ENCODE data around the gene SFXN4. TPM values are rescaled to one million over a fixed set of nuclear protein-coding genes. Genes with fewer than 3 reads are reported as not detected.

SFXN4 gene
- total and polyA plus RNA-seq, 9 of the 15 experiments (the other 6 are each of a cell fraction or from before 2014, with no cell fraction given) = 40.1 to 97.8 (median 54.5) TPM

DNA sequence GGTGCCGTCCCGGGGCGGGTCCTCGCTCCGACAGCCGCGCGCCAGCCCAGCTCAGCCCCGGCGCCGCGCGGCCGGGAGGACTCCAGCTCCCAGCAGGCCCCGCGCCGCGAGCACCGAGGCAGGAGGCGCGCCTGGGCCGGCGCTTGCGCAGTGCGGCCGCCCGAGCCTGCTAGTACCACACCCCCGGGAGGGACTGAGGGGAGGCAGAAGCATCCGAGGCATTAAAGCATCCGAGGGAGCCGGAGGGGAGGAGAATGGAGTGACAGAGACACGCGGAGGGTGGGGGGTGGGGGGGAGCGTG is 41.8 kb upstream of the SFXN4 start, which contains the start of gene GRK5:
TSS of gene GRK5 (plus strand) at position 206 of the 301 bp plus-strand sequence. CDS start 347 bp downstream, outside the sequence.
- Histone ChIP-seq H3K27ac (ENCODE audit: extremely low read depth, low read depth, low read length) (peak within 1 kb of the TSS; percentile 80), H3K9me3 (replicated peaks; ENCODE audit: control insufficient read depth, insufficient read depth, low read depth, low read length) (no peaks in the 10 kb centered on the region), H3K27me3 (ENCODE audit: control insufficient read depth in 2 of 2, insufficient read depth in 2 of 2, low read length in 2 of 2) (no peaks in the 10 kb centered on the region), H2AFZ (ENCODE audit: low read depth, low read length) (peak within 1 kb of the TSS; percentile 90), H3K4me3 (peak within 1 kb of the TSS; percentile 71), H3K36me3 (ENCODE audit: control insufficient read depth, insufficient read depth, low read length) (no peaks in the 10 kb centered on the region), H3K9ac (ENCODE audit: insufficient read depth in 1 of 2, low read depth in 2 of 2, low read length in 2 of 2) (peak within 1 kb of the TSS; percentile 64 to 91), H3K9me1 (ENCODE audit: control insufficient read depth, insufficient read depth, low read length) (no peaks in the 10 kb centered on the region), H4K20me1 (replicated peaks; ENCODE audit: control insufficient read depth, insufficient read depth, low read length) (no peaks in the 10 kb centered on the region), H3K4me2 (ENCODE audit: insufficient read depth, low read length) (peak within 1 kb of the TSS; percentile 73), H3K79me2 (ENCODE audit: control insufficient read depth, insufficient read depth, low read length) (no peaks in the 10 kb centered on the region), H3K4me1 (replicated peaks in 1 of 2; ENCODE audit: control insufficient read depth in 2 of 2, insufficient read depth in 2 of 2, low read length in 2 of 2) (peaks cover 8 to 21% of the 10 kb centered on the region in 2 experiments)
- ChIA-PET CTCF (ENCODE audit: low intra/inter-chr PET ratio) (interaction anchor here (0.9 to 1.0 kb wide), 2 partner anchors 209 to 237 kb away, joined by 3 to 4 read pairs; no protein-coding TSS in a partner anchor), POLR2A (interaction anchor here (0.6 to 0.9 kb wide), 4 partner anchors 44 to 512 kb away, joined by 3 read pairs; no protein-coding TSS in a partner anchor)
- peak; percentile 89 to 93 (median 92) for DNase-seq (ENCODE audit: extremely low read depth in 1 of 4, low spot score in 3 of 4)
- BruUV-seq (replicated peaks) = no TSS peak
- FAIRE-seq = peak; percentile 49
- ATAC-seq = peak; percentile 97
- in situ Hi-C loops (cut with MboI) = no loop called here
- intact Hi-C loops (cut with micrococcal nuclease) = loop anchor here (2.0 to 5.0 kb wide), 4 partner anchors 91 to 335 kb away; partner anchors contain the start of gene RGS10
- WGBS (ENCODE audit: insufficient coverage, low coverage, missing lambda C conversion rate) = no CpG with 5 or more reads among the region's 34 CpGs
- peak; percentile 78 for TF ChIP-seq RBFOX2 (IDR thresholded peaks at IDR 0.05; ENCODE audit: low read depth, low read length)
- no peak for TF ChIP-seq GATAD2B (IDR thresholded peaks at IDR 0.05; ENCODE audit: borderline replicate concordance)
- TF ChIP-seq, protein P1, sequence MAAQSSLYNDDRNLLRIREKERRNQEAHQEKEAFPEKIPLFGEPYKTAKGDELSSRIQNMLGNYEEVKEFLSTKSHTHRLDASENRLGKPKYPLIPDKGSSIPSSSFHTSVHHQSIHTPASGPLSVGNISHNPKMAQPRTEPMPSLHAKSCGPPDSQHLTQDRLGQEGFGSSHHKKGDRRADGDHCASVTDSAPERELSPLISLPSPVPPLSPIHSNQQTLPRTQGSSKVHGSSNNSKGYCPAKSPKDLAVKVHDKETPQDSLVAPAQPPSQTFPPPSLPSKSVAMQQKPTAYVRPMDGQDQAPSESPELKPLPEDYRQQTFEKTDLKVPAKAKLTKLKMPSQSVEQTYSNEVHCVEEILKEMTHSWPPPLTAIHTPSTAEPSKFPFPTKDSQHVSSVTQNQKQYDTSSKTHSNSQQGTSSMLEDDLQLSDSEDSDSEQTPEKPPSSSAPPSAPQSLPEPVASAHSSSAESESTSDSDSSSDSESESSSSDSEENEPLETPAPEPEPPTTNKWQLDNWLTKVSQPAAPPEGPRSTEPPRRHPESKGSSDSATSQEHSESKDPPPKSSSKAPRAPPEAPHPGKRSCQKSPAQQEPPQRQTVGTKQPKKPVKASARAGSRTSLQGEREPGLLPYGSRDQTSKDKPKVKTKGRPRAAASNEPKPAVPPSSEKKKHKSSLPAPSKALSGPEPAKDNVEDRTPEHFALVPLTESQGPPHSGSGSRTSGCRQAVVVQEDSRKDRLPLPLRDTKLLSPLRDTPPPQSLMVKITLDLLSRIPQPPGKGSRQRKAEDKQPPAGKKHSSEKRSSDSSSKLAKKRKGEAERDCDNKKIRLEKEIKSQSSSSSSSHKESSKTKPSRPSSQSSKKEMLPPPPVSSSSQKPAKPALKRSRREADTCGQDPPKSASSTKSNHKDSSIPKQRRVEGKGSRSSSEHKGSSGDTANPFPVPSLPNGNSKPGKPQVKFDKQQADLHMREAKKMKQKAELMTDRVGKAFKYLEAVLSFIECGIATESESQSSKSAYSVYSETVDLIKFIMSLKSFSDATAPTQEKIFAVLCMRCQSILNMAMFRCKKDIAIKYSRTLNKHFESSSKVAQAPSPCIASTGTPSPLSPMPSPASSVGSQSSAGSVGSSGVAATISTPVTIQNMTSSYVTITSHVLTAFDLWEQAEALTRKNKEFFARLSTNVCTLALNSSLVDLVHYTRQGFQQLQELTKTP (IDR thresholded peaks at IDR 0.05; ENCODE audit: low read depth in 1 of 2, partially characterized antibody in 2 of 2) = no peak
- TF ChIP-seq NRF1 (conservative IDR thresholded peaks at IDR 0.05 in 1 of 2, IDR thresholded peaks at IDR 0.05 in 1 of 2) = peak; percentile 91 to 93
- TF ChIP-seq ZNF263 (CRISPR knock-in tag; IDR thresholded peaks at IDR 0.05; ENCODE audit: borderline replicate concordance) = peak; percentile 76
- TF ChIP-seq, protein P2, sequence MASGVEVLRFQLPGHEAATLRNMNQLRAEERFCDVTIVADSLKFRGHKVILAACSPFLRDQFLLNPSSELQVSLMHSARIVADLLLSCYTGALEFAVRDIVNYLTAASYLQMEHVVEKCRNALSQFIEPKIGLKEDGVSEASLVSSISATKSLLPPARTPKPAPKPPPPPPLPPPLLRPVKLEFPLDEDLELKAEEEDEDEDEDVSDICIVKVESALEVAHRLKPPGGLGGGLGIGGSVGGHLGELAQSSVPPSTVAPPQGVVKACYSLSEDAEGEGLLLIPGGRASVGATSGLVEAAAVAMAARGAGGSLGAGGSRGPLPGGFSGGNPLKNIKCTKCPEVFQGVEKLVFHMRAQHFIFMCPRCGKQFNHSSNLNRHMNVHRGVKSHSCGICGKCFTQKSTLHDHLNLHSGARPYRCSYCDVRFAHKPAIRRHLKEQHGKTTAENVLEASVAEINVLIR (CRISPR knock-in tag; IDR thresholded peaks at IDR 0.05) = no peak
- no peak for TF ChIP-seq ZNF24 (IDR thresholded peaks at IDR 0.05)
- peak; percentile 17 to 34; a peak in 2 of 4 replicates for TF ChIP-seq SIX5 (IDR thresholded peaks at IDR 0.05; ENCODE audit: borderline replicate concordance in 1 of 2, insufficient read depth in 1 of 2, low read depth in 1 of 2, low read length in 2 of 2)
- no peak for TF ChIP-seq KLF10 (CRISPR knock-in tag; IDR thresholded peaks at IDR 0.05)
- TF ChIP-seq ZNF143 (CRISPR knock-in tag; IDR thresholded peaks at IDR 0.05) = peak; percentile 71
- TF ChIP-seq, protein P3, sequence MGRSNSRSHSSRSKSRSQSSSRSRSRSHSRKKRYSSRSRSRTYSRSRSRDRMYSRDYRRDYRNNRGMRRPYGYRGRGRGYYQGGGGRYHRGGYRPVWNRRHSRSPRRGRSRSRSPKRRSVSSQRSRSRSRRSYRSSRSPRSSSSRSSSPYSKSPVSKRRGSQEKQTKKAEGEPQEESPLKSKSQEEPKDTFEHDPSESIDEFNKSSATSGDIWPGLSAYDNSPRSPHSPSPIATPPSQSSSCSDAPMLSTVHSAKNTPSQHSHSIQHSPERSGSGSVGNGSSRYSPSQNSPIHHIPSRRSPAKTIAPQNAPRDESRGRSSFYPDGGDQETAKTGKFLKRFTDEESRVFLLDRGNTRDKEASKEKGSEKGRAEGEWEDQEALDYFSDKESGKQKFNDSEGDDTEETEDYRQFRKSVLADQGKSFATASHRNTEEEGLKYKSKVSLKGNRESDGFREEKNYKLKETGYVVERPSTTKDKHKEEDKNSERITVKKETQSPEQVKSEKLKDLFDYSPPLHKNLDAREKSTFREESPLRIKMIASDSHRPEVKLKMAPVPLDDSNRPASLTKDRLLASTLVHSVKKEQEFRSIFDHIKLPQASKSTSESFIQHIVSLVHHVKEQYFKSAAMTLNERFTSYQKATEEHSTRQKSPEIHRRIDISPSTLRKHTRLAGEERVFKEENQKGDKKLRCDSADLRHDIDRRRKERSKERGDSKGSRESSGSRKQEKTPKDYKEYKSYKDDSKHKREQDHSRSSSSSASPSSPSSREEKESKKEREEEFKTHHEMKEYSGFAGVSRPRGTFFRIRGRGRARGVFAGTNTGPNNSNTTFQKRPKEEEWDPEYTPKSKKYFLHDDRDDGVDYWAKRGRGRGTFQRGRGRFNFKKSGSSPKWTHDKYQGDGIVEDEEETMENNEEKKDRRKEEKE (IDR thresholded peaks at IDR 0.05; ENCODE audit: borderline replicate concordance in 1 of 2, control insufficient read depth in 1 of 2, low read depth in 2 of 2, low read length in 1 of 2) = no peak
- TF ChIP-seq HCFC1 (IDR thresholded peaks at IDR 0.05; ENCODE audit: low read depth, low read length) = peak; percentile 82
- no peak for TF ChIP-seq TRIM24 (IDR thresholded peaks at IDR 0.05)
- no peak for TF ChIP-seq SIN3B (IDR thresholded peaks at IDR 0.05; ENCODE audit: low read depth)
